ENCODE data around the gene SAMD4A.

DNA sequence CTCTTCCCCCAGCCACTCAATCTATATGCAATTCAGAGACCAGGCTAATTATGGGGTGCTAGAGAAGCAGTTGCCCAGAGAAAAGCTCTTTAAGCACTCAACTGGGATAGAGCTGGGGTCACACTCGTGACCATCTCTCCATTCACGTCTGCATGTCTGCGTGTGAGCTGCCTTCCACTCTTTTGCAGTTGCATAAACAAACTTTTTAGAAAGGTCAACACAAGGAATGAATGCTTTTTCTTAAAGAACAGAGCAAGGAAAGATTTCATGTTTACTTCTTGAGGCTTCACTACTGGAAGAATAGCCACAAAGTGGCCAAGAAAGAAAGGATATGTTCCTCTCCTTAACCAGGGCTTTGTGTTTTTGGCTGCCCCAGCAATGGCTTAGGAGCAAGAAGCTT is 151.1 kb downstream of the SAMD4A start:
- TF ChIP-seq POLR2A (IDR thresholded peaks at IDR 0.05), result no peak
- TF ChIP-seq, protein P1, sequence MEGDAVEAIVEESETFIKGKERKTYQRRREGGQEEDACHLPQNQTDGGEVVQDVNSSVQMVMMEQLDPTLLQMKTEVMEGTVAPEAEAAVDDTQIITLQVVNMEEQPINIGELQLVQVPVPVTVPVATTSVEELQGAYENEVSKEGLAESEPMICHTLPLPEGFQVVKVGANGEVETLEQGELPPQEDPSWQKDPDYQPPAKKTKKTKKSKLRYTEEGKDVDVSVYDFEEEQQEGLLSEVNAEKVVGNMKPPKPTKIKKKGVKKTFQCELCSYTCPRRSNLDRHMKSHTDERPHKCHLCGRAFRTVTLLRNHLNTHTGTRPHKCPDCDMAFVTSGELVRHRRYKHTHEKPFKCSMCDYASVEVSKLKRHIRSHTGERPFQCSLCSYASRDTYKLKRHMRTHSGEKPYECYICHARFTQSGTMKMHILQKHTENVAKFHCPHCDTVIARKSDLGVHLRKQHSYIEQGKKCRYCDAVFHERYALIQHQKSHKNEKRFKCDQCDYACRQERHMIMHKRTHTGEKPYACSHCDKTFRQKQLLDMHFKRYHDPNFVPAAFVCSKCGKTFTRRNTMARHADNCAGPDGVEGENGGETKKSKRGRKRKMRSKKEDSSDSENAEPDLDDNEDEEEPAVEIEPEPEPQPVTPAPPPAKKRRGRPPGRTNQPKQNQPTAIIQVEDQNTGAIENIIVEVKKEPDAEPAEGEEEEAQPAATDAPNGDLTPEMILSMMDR (IDR thresholded peaks at IDR 0.05), result no peak
